Sigmoid colon (tissue), 4 donors: ENCODE measurements around the gene MAP1B.

Experiments used
- EP300 ChIP-seq, 4 donors: sonication (generic); formaldehyde crosslinking; IDR thresholded peaks; one replicate each; pipeline ENCODE4 v1.6.1; 2017; ENCODE audit warnings: antibody characterized with exemption in 4 of 4
- POLR2AphosphoS5 ChIP-seq, 4 donors: sonication (generic); formaldehyde crosslinking; IDR thresholded peaks; one replicate each; pipeline ENCODE4 v1.6.1; 2017; ENCODE audit warnings: antibody characterized with exemption in 4 of 4
- TF ChIP-seq, protein P1 (sequence below), 4 experiments: fragments of 450-650 bp in 3 of 4; fragments of 200-600 bp in 1 of 4; IDR thresholded peaks; one replicate each; pipeline ENCODE4 v1.5.1; 2016 to 2019; ENCODE audit warnings: antibody characterized with exemption in 4 of 4, mild to moderate bottlenecking in 3 of 4, moderate library complexity in 2 of 4

GRCh38 chr5:72109625-72110024 is 2.4 kb downstream of the MAP1B start:
- TF ChIP-seq EP300 (IDR thresholded peaks at IDR 0.05): no peak
- TF ChIP-seq POLR2AphosphoS5 (IDR thresholded peaks at IDR 0.05): no peak
- TF ChIP-seq, protein P1, sequence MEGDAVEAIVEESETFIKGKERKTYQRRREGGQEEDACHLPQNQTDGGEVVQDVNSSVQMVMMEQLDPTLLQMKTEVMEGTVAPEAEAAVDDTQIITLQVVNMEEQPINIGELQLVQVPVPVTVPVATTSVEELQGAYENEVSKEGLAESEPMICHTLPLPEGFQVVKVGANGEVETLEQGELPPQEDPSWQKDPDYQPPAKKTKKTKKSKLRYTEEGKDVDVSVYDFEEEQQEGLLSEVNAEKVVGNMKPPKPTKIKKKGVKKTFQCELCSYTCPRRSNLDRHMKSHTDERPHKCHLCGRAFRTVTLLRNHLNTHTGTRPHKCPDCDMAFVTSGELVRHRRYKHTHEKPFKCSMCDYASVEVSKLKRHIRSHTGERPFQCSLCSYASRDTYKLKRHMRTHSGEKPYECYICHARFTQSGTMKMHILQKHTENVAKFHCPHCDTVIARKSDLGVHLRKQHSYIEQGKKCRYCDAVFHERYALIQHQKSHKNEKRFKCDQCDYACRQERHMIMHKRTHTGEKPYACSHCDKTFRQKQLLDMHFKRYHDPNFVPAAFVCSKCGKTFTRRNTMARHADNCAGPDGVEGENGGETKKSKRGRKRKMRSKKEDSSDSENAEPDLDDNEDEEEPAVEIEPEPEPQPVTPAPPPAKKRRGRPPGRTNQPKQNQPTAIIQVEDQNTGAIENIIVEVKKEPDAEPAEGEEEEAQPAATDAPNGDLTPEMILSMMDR (IDR thresholded peaks at IDR 0.05): no peak
